Measurements from ENCODE around the gene ACYP2. TPM values are rescaled to one million over a fixed set of nuclear protein-coding genes. Genes with fewer than 3 reads are reported as not detected.

ACYP2 gene
- total and polyA plus RNA-seq, 11 donors, result 39.7 to 107 (median 53.2) TPM

GRCh38 chr2:54330926-54331835 lies 215.8 kb downstream of the ACYP2 start:
- Histone ChIP-seq H3K27ac (peak overlapping the region in 11 of 12 donors; percentile 88 to 96 (median 92)), H3K4me3 (peak overlapping the region; percentile 34 to 70 (median 59)), H3K27me3 (no peaks in the 10 kb centered on the region), H3K4me1 (peaks cover 3 to 37% (median 20%) of the 10 kb centered on the region in 12 donors), H3K9me3 (no peaks in the 10 kb centered on the region), H3K36me3 (no peaks in the 10 kb centered on the region)
- intact Hi-C loops (cut with DNase I), result loop anchor here in 4 of 10 donors (5.0 to 10.0 kb wide), 3 partner anchors 124 to 184 kb away; partner anchors contain the start of gene SPTBN1 (in 1 of the 4)
- WGBS, 4 donors, result 40 to 46% (median 43%) methylated on average over 17 of the region's 17 CpGs
- no peak for ATAC-seq
- TF ChIP-seq CTCF (IDR thresholded peaks at IDR 0.05), result no peak
- TF ChIP-seq POLR2A (IDR thresholded peaks at IDR 0.05), result no peak
- DNase-seq, result no peak

GRCh38 chr2:54332386-54332785 lies 217.0 kb downstream of the ACYP2 start:
- Histone ChIP-seq H3K4me1 (peaks cover 3 to 49% (median 26%) of the 10 kb centered on the region in 12 donors), H3K36me3 (no peaks in the 10 kb centered on the region), H3K9me3 (no peaks in the 10 kb centered on the region), H3K27ac (no peak overlapping the region), H3K4me3 (no peak overlapping the region), H3K27me3 (no peaks in the 10 kb centered on the region)
- WGBS, 4 donors, result 70 to 80% (median 74%) methylated on average over 3 of the region's 3 CpGs
- TF ChIP-seq CTCF (IDR thresholded peaks at IDR 0.05) (no peak), POLR2A (IDR thresholded peaks at IDR 0.05) (no peak)
- ATAC-seq (no peak), DNase-seq (no peak)
- intact Hi-C loops (cut with DNase I), result loop anchor here in 4 of 10 donors (5.0 to 10.0 kb wide), 3 partner anchors 125 to 182 kb away; partner anchors contain the start of gene SPTBN1 (in 1 of the 4)

- ATAC-seq, result peak in 3 of 4 donors; percentile 7 to 52 (median 50)
- H3K27ac ChIP-seq, result peak overlapping the region in 9 of 12 donors; percentile 8 to 64 (median 30)
These were observed 220.9 kb downstream of the ACYP2 start for GRCh38 chr2:54336136-54336976.

More at GRCh38 chr2:54336136-54336976, 220.9 kb downstream of the ACYP2 start:
- intact Hi-C loops (cut with DNase I), result loop anchor here in 1 of 10 donors (10.0 kb wide), 1 partner anchor 178 kb away; no protein-coding TSS in a partner anchor
- no peak for DNase-seq
- H3K4me1 ChIP-seq, result peaks cover under 1 to 41% (median 14%) of the 10 kb centered on the region in 12 donors
- H3K4me3 ChIP-seq, result no peak overlapping the region
- 50 to 76% (median 66%) methylated on average over 1 of the region's 1 CpG for WGBS, 4 donors
- H3K27me3 ChIP-seq, result no peaks in the 10 kb centered on the region
- TF ChIP-seq CTCF (IDR thresholded peaks at IDR 0.05) (no peak), POLR2A (IDR thresholded peaks at IDR 0.05) (no peak)
- H3K9me3 ChIP-seq, result no peaks in the 10 kb centered on the region
- no peaks in the 10 kb centered on the region for H3K36me3 ChIP-seq
